GM06990 (cell line): ENCODE measurements around the gene WDPCP.

Experiments used
- DNase-seq: peaks from one replicate; pipeline ENCODE4 v3.0.0-alpha.2; 2011; ENCODE audit not compliant: insufficient read length; ENCODE audit errors: extremely low read depth
- H3K27me3 ChIP-seq: replicated peaks from 2 replicates; pipeline ENCODE4 v1.6.0; 2011; ENCODE audit warnings: low read length; ENCODE audit not compliant: control insufficient read depth, insufficient read depth
- H3K36me3 ChIP-seq: 2 replicates; pipeline ENCODE4 v1.5.1; 2011; ENCODE audit warnings: low read length; ENCODE audit not compliant: control insufficient read depth, insufficient read depth
- H3K4me3 ChIP-seq: replicated peaks from 2 replicates; pipeline ENCODE4 v1.5.1; 2011; ENCODE audit warnings: low read depth, mild to moderate bottlenecking, control low read depth, low read length
- CTCF ChIP-seq: IDR thresholded peaks from 2 replicates; pipeline ENCODE4 v1.5.1; 2011; ENCODE audit warnings: low read length, control low read depth, mild to moderate bottlenecking, inconsistent platforms; ENCODE audit not compliant: insufficient read depth, poor library complexity, severe bottlenecking

The WDPCP gene

GRCh38 chr2:63124218-63124617, 464.1 kb downstream of the WDPCP start:
- TF ChIP-seq CTCF: no peak
- Histone ChIP-seq H3K4me3 (no peak overlapping the region), H3K36me3 (no peaks in the 10 kb centered on the region), H3K27me3 (no peaks in the 10 kb centered on the region)
- DNase-seq: peak; percentile 36

GRCh38 chr2:63122921-63123320, 465.4 kb downstream of the WDPCP start:
- Histone ChIP-seq H3K36me3 (no peaks in the 10 kb centered on the region), H3K27me3 (no peaks in the 10 kb centered on the region), H3K4me3 (no peak overlapping the region)
- TF ChIP-seq CTCF: no peak
- no peak for DNase-seq

- Histone ChIP-seq H3K36me3 (no peaks in the 10 kb centered on the region), H3K4me3 (no peak overlapping the region), H3K27me3 (no peaks in the 10 kb centered on the region)
- TF ChIP-seq CTCF: no peak
- DNase-seq: no peak
Observed at GRCh38 chr2:63121055-63121834, 467.0 kb downstream of the WDPCP start.

GRCh38 chr2:63118821-63119220, 469.5 kb downstream of the WDPCP start:
- TF ChIP-seq CTCF: no peak
- Histone ChIP-seq H3K36me3 (no peaks in the 10 kb centered on the region), H3K4me3 (no peak overlapping the region), H3K27me3 (no peaks in the 10 kb centered on the region)
- no peak for DNase-seq

- H3K4me3 ChIP-seq: no peak overlapping the region
- no peak for DNase-seq
- TF ChIP-seq CTCF: no peak
- no peaks in the 10 kb centered on the region for H3K27me3 ChIP-seq
- no peaks in the 10 kb centered on the region for H3K36me3 ChIP-seq
Observed at GRCh38 chr2:63104482-63104881, 483.8 kb downstream of the WDPCP start.
